Mucosa of gallbladder (tissue), 1 donor: ENCODE data around the gene TRIM7. TPM values are rescaled to one million over a fixed set of nuclear protein-coding genes. Genes with fewer than 3 reads are reported as not detected.

Source experiments
- DNase-seq: peaks from one replicate; pipeline ENCODE4 v3.0.0-alpha.2; 2020; ENCODE audit warnings: low spot score
- total RNA-seq: library from RNA; stranded (reverse); gene quantifications from one replicate; pipeline ENCODE4 v1.2.1, GENCODE V29; 2021
- donor health status: DM: no; HTN: no; CAD: no.

TRIM7 gene
- total RNA-seq = 1.2 TPM

GRCh38 chr5:181204826-181205760, at the start of gene TRIM7:
TRIM7 (minus strand) TSS chr5:181205196; CDS start chr5:181205110, 86 bp downstream.
- DNase-seq = no peak

DNA sequence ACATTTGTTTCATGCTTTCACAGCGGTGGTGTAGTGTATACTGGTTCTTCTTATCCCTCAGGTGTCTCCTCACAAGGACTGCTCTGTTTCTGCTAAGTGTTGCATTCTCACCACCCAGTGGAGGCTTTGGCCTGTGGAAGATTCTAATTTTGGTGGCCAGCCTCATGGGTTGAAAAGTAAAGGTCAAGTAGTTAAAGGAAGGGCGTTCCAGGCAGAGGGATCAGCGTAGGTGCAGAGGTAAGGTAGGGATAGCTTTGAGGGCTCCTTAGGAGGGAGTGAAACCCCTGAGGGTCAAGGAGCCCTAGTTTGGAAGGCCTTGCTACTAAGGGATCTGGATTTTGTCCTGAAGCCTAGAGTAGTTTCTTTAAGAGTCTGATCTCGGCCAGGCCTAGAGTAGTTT, 43.3 kb upstream of the TRIM7 start:
- DNase-seq = no peak

DNA sequence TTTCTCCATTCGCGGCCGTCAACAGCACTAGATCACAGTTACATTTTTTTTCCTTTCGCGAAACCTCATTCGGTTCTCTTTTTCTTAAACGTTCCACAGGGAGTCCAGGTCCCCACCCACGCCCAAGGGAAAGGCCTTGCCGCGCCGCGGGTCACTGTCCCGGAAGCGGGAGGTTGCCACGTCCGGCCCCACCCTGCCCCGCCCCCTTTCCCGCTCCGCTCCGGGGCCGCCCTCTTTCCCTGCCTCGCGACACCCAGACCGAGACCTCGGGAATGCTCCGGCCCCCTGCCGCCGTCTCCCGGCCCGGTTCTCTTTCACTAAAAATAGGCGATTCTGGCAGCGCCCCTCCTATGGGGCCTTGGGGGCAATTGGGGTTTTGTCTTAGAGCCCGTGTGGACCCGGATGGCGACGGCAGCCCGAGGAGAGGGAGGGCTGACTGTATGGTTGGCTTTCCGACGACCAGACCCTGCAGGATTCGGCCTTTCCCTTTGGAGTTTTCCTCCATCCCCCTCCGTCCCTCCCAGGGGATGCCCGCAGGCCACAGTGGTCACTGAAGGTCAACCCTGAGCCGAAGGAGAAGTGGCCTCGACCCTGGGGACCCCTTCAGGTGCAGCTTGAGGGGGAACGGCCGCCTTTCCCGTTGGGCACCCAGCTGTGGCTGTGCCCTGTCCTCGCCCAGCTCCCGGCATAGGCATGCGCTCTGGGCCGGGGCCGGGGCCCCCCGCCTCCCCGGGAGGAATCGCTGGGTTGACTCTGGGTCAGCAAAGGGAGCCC, 41.5 kb upstream of the TRIM7 start:
- DNase-seq = peak; percentile 86

- DNase-seq = no peak
Measured at GRCh38 chr5:181245427-181246275, 40.7 kb upstream of the TRIM7 start.

DNA sequence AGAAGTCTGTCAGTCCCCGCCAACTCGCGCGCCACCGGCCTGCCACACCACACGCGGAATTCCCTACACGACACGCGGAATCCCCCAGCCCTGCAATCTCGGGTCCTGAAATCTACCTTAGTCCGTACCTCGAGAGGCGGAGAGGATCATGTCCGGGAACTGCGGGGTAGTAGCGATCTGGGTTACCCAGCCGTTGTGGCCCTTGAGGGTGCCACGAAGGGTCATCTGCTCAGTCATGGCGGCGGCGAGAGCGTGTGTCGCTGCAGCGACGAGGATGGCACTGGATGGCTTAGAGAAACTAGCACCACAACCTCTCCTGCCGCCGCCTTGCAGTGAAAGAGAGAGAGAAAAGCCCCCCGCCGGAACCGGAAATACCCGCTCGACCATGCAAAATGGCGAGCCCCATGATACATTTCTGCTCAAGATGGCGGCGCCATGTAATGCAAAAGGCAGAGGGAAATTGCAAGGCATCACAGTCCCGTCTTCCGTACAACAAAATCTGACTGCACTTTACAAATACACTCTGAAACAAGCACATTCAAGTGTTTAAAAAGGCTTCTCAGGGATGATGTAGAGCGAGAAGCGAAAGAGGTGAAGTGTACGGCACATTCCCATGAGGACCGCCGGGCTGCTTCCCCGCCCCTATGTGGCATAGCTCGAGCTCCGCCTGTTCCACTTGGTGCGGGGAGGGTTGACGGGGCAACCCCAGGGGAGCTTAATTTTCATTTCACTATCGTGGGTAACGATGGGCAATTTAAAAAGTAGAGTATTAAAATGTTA, 38.8 kb upstream of the TRIM7 start, which contains the start of gene RACK1:
RACK1 (minus strand) TSS at position 343 of the 780 bp plus-strand sequence; CDS start at position 237, 106 bp downstream.
- DNase-seq = peak; percentile 90

DNA sequence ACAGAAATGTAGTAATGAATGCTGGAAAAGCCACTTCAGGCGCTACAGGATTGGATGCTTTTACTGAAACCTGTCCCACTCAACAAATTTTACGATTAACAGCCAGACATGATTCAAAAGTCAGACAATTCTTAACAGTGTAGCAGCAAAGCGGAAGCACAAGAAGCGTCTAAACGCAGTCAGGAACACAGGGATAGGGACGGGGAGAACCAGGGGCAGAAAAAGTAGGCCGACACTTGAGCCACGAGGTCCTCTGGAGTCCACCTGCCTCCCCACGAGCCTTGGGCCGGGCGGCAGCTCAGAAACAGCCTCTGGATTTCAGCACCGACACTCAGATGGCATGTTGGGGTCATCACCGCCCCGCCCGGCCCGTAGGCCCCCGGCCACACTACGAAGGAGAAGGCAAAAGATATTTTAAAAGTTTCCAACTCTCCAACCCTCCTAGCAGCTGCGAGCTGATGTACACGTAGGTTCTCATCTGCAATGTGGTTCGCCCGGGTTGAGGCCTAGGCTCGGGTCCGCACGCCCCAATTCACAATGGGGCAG, 38.1 kb upstream of the TRIM7 start:
- DNase-seq = no peak

DNA sequence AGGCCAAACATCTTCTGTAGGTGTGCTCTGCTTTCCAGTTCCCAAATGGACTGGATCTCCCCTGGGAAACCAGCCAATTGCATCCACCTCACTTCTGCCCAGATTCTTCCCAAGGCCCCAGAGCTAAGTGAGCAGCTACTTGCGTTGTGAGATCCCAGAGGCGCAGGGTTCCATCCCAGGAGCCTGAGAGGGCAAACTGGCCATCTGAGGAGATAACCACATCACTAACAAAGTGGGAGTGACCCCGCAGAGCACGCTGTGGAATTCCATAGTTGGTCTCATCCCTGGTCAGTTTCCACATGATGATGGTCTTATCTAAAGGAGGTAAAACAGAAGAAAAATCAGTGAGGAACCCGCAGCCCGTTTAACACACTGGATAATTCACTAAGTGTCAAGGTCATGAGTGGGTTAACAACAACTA, 37.0 kb upstream of the TRIM7 start:
- no peak for DNase-seq

- no peak for DNase-seq
Measured at GRCh38 chr5:181241393-181241975, 36.5 kb upstream of the TRIM7 start.

- no peak for DNase-seq
Measured at GRCh38 chr5:181239062-181239663, 34.2 kb upstream of the TRIM7 start.

DNA sequence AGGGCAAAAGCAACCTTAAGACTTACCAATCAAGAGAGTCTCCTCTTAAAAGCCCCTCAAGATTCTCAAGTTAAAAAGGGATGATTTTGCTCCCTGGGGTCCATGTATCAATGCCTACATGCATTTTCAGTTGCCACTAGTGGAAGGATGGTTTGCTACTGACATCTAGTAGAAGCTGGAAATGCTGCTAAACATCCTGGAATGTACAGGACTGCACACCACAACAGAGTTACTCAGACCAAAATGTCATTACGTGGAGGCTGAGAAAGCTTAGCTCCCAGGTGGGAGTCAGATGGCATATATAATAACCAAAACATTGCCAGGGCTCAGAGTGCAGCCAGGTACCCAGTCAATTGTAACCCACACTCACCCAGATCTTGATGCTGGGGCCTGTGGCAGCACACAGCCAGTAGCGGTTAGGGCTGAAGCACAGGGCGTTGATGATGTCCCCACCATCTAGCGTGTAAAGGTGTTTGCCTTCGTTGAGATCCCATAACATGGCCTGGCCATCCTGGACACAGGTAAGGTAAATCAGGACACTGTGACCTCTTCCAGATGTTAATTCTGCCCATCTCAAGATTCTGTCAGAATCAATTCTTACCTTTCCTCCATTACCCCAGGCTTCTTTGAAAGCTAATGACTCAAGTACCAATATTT, 32.9 kb upstream of the TRIM7 start:
- DNase-seq = no peak

- no peak for DNase-seq
Measured at GRCh38 chr5:181236954-181237641, 32.1 kb upstream of the TRIM7 start.

- no peak for DNase-seq
Measured at GRCh38 chr5:181236471-181236870, 31.5 kb upstream of the TRIM7 start.

DNA sequence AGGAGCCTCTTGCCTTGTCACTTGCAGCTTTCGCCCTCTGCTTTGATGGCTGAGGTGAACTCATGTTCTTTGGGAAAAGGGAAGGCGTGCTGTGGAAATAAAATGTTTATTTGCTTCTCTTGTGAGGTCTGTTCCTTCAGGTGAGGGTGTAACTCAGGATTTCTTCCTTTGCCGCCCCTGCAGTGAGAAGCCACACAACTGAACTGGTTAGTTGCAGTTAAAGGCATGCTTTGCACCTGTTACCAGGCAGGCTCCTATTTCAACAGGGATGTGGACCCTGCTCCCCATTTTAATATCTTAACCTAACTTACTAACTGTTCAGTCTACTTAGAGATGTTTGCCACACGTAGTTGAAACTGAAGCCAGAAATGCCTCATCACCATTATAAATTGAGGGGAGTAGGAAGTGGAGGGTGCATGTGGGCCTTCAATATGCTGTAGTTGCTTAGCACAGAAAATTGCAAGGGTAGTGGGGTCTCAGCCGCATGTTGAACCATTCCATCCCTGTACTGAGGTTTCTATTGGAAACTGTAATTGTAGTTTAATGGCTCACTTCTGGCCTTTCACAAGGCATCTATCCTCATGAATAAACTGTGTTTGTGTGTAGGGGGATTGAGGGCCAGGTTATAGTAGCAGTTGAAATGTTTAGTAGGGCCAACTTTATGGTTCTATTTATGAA, 30.8 kb upstream of the TRIM7 start:
- no peak for DNase-seq

- no peak for DNase-seq
Measured at GRCh38 chr5:181235323-181235688, 30.3 kb upstream of the TRIM7 start.

- DNase-seq = no peak
Measured at GRCh38 chr5:181234455-181235306, 29.7 kb upstream of the TRIM7 start.

GRCh38 chr5:181233801-181234454, 28.9 kb upstream of the TRIM7 start:
- no peak for DNase-seq
